Right lobe of liver (tissue), 6 donors: Measurements from ENCODE around the gene SEPTIN2. TPM values are rescaled to one million over a fixed set of nuclear protein-coding genes. Genes with fewer than 3 reads are reported as not detected.

ENCODE experiments used
- ATAC-seq, 4 donors: fragments of 200-7000 bp; cut with Tn5 transposase; one replicate each; pipeline ENCODE4 v1.9.1; 2020; ENCODE audit warnings: mild to moderate bottlenecking in 4 of 4, moderate library complexity in 4 of 4
- DNase-seq, 3 donors: peaks; one replicate each; pipeline ENCODE4 v3.0.0-alpha.2; 2020
- H3K27ac ChIP-seq, 3 donors: fragments of 200-600 bp; one replicate each; pipeline ENCODE4 v1.8.0; 2022
- H3K27me3 ChIP-seq, 2 donors: fragments of 200-600 bp; one replicate each; pipeline ENCODE4 v1.8.0; 2022
- H3K36me3 ChIP-seq, 4 donors: fragments of 200-600 bp; sonication (generic) in 1 of 4; one replicate each; pipeline versions ENCODE4 v1.5.1 to v1.8.0; 2017 to 2022; ENCODE audit warnings: control low read depth in 1 of 4
- H3K4me1 ChIP-seq, 4 donors: fragments of 200-600 bp; sonication (generic) in 1 of 4; one replicate each; pipeline versions ENCODE4 v1.5.1 to v1.8.0; 2017 to 2022; ENCODE audit warnings: control low read depth in 1 of 4
- H3K4me3 ChIP-seq, 3 donors: fragments of 200-600 bp; one replicate each; pipeline ENCODE4 v1.8.0; 2022
- H3K9me3 ChIP-seq, 4 donors: fragments of 200-600 bp; sonication (generic) in 1 of 4; one replicate each; pipeline versions ENCODE4 v1.5.1 to v1.8.0; 2017 to 2022; ENCODE audit warnings: control low read depth in 1 of 4
- POLR2A ChIP-seq: fragments of 450-650 bp; IDR thresholded peaks from one replicate; pipeline ENCODE4 v1.6.1; 2017; ENCODE audit warnings: antibody characterized with exemption, mild to moderate bottlenecking
- WGBS: methylation state at CpG from one replicate; pipeline ENCODE4 v1.1.6; 2018; ENCODE audit warnings: low coverage, low lambda C conversion rate; ENCODE audit not compliant: insufficient coverage; ENCODE audit errors: missing lambda C conversion rate; 5-methylcytosine and 5-hydroxymethylcytosine counted together
- intact Hi-C, 2 donors: fragments of 100-400 bp; cut with DNase I; formaldehyde crosslinking; loops; one replicate each; pipeline versions ENCODE4 v1.11.2 to v1.14.1; 2022
- total RNA-seq, 6 experiments: library from RNA; depleted of rRNA in 2 of 6; stranded (reverse); fragments of >200 nt in 2 of 6; fragmentation: NEBNext Ultra II Directional in 3 of 6; extraction: Animal tissue kit (Norgen Biotek cat#: 25700) in 3 of 6; gene quantifications; one replicate each; pipeline versions ENCODE4 v1.1.0 to v1.2.4, GENCODE V29; 2016 to 2023
- TF ChIP-seq, protein P1 (sequence below), 4 donors: fragments of 200-600 bp in 3 of 4; fragments of 450-650 bp in 1 of 4; IDR thresholded peaks; one replicate each; pipeline versions ENCODE4 v1.5.1 to v1.8.0; 2016 to 2022; ENCODE audit warnings: antibody characterized with exemption in 4 of 4, mild to moderate bottlenecking in 2 of 4
- donor health status: DM: no; HTN: yes; CAD: no.
- donor health status: DM: no; HTN: no; CAD: no.
- donor health status: DM: no; HTN: no; CAD: no.
- donor health status: DM: no; HTN: yes; CAD: no.
- donor health status: DM: no; HTN: yes; CAD: no.

Gene SEPTIN2
- total RNA-seq, 6 experiments from 2014 or later: 66.6 to 97.9 (median 86.2) TPM

DNA sequence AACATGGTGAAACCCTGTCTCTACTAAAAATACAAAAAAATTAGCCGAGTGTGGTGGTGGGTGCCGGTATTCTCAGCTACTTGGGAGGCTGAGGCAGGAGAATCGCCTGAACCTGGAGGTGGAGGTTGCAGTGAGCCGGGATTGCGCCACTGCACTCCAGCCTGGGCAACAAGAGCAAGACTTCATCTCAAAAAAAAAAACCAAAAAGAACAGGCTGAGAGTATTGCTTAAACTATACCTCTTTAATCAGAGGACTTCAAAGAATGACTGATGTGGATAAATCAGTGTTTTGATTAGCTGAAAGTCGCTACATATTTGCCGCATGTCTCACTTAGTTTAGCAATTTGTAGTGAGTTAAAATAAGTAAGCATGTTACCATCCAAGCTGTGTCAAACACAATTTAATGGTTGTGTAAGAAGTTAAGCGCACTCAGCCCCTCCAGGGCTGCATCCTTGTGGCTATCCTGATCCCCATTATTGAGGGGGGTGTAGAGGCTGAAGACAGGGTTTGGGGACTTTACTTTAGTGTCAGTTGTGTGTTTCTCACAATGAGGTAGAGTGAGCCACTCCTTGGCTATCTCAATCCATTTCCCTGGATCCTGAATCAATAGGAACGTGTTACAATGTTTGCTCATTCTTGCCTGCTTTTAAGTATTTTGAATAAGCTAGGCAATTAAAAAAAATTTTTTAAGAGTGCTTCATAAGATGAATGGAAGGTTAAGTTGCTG, 29.4 kb downstream of the SEPTIN2 start:
- DNase-seq (no peak), ATAC-seq (no peak)
- intact Hi-C loops: loop anchor here in 1 of 2 donors (5.0 kb wide), 1 partner anchor 88 kb away; no protein-coding TSS in a partner anchor
- peaks cover 0 to 4% (median 1%) of the 10 kb centered on the region in 4 donors for H3K4me1 ChIP-seq
- 80% methylated on average over 8 of the region's 9 CpGs for WGBS
- H3K27ac ChIP-seq: no peak overlapping the region
- no peaks in the 10 kb centered on the region for H3K9me3 ChIP-seq
- no peaks in the 10 kb centered on the region for H3K27me3 ChIP-seq
- TF ChIP-seq POLR2A: no peak
- TF ChIP-seq, protein P1, sequence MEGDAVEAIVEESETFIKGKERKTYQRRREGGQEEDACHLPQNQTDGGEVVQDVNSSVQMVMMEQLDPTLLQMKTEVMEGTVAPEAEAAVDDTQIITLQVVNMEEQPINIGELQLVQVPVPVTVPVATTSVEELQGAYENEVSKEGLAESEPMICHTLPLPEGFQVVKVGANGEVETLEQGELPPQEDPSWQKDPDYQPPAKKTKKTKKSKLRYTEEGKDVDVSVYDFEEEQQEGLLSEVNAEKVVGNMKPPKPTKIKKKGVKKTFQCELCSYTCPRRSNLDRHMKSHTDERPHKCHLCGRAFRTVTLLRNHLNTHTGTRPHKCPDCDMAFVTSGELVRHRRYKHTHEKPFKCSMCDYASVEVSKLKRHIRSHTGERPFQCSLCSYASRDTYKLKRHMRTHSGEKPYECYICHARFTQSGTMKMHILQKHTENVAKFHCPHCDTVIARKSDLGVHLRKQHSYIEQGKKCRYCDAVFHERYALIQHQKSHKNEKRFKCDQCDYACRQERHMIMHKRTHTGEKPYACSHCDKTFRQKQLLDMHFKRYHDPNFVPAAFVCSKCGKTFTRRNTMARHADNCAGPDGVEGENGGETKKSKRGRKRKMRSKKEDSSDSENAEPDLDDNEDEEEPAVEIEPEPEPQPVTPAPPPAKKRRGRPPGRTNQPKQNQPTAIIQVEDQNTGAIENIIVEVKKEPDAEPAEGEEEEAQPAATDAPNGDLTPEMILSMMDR (IDR thresholded peaks at IDR 0.05): no peak
- peaks cover 18 to 93% (median 64%) of the 10 kb centered on the region in 4 donors for H3K36me3 ChIP-seq
- no peak overlapping the region for H3K4me3 ChIP-seq

DNA sequence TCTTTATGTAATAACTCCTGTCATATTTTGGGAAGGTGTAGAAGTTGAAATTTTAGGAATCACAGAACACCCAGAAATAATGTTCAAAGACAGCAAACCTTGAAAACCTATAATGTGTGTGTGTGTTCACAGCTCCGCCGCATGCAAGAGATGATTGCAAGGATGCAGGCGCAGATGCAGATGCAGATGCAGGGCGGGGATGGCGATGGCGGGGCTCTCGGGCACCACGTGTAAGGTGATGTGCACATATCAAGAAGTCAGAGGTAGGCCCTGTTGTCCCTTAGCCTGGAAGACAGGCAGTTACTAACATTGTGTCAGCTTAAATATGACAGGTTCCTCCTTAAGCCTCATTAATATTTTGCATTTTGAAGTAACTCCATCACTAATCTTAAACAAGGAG, 34.2 kb downstream of the SEPTIN2 start:
- Histone ChIP-seq H3K27me3 (no peaks in the 10 kb centered on the region), H3K27ac (no peak overlapping the region), H3K36me3 (peaks cover 24 to 83% (median 48%) of the 10 kb centered on the region in 4 donors), H3K4me1 (peaks cover 0 to 36% (median 20%) of the 10 kb centered on the region in 4 donors), H3K9me3 (no peaks in the 10 kb centered on the region), H3K4me3 (no peak overlapping the region)
- TF ChIP-seq, protein P1 (IDR thresholded peaks at IDR 0.05): no peak
- no peak for TF ChIP-seq POLR2A
- 83% methylated on average over 2 of the region's 8 CpGs for WGBS
- ATAC-seq (no peak), DNase-seq (no peak)
- intact Hi-C loops: loop anchor here in 1 of 2 donors (5.0 kb wide), 1 partner anchor 93 kb away; no protein-coding TSS in a partner anchor

DNA sequence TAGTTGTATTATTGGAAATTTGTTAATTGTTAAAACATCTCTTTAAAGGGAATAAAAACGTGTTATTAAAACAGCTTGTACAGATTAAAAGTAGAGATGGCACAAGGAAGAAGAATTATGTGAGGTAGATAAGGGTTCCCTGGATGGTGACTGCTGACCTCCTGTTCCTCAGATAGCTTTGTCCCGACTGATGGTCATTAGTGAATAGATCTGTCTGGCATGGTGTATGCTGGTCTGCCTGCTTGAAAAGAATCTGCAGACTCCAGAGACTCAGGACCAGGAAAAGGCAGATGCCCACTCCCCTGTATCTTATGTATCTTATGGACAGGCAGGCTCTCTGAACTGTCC, 34.8 kb downstream of the SEPTIN2 start:
- intact Hi-C loops: no loop called here
- Histone ChIP-seq H3K27me3 (no peaks in the 10 kb centered on the region), H3K4me3 (no peak overlapping the region), H3K4me1 (peaks cover 0 to 39% (median 21%) of the 10 kb centered on the region in 4 donors), H3K36me3 (peaks cover 24 to 78% (median 43%) of the 10 kb centered on the region in 4 donors), H3K9me3 (no peaks in the 10 kb centered on the region), H3K27ac (peak overlapping the region in 1 of 3 donors; percentile 86)
- TF ChIP-seq, protein P1 (IDR thresholded peaks at IDR 0.05): no peak
- no peak for TF ChIP-seq POLR2A
- 24% methylated on average over 2 of the region's 2 CpGs for WGBS
- ATAC-seq (no peak), DNase-seq (no peak)

DNA sequence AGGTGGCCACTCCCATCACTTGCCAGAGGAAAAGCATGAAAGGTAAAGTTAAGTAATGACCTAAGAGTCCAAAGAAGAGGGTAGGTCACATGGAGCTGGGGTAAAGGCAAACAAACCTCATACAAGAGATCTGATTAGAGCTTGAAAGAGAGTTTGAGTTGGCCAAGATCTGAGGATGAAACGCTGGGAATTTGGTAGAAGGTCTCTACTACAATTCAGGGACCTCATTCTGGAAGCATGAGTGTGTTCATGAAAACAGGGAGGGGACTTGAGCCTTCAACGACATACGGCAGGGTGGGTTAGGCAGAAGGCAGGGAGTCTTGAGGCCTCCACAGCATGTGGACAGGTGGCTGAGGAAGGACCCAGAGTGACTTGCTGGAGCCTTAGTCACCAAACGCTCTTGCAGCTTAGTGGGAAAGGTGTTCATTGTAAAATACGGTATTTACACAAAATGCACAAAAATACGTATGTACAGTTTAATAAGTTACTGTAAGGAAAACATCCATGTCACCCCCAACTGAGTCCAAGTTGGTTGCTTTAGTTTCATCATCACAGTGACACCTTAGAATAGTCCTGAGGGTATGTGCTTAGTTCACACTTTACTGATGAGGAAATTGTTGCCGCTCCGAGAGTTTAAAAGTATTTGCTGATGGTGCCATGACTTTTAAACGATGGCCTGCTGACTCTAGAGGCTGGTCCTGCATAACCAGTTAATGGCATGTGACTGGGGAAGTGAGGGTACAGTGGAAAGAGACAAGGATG, 35.3 kb downstream of the SEPTIN2 start:
- H3K27me3 ChIP-seq: no peaks in the 10 kb centered on the region
- DNase-seq (no peak), ATAC-seq (peak; percentile 41 to 68 (median 50))
- H3K4me1 ChIP-seq: peaks cover 0 to 39% (median 21%) of the 10 kb centered on the region in 4 donors
- TF ChIP-seq, protein P1 (IDR thresholded peaks at IDR 0.05): no peak
- no peak for TF ChIP-seq POLR2A
- H3K36me3 ChIP-seq: peaks cover 23 to 72% (median 38%) of the 10 kb centered on the region in 4 donors
- 41% methylated on average over 7 of the region's 9 CpGs for WGBS
- peak overlapping the region in 1 of 3 donors; percentile 11 for H3K4me3 ChIP-seq
- intact Hi-C loops: no loop called here
- H3K27ac ChIP-seq: peak overlapping the region in 2 of 3 donors; percentile 37 to 86
- H3K9me3 ChIP-seq: no peaks in the 10 kb centered on the region
